Measurements from ENCODE around the gene FKBP5.
"Not testable (repeated sequence)": the region's sequence is repeated elsewhere in the genome, so short reads cannot be mapped to it uniquely, and the experiment has no call there.

Gene FKBP5

GRCh38 chr6:35723587-35723986, 34.9 kb upstream of the FKBP5 start:
- no peak for DNase-seq (ENCODE audit: low read depth)

GRCh38 chr6:35722121-35722761, 33.5 kb upstream of the FKBP5 start:
- DNase-seq (ENCODE audit: low read depth) = no peak

DNA sequence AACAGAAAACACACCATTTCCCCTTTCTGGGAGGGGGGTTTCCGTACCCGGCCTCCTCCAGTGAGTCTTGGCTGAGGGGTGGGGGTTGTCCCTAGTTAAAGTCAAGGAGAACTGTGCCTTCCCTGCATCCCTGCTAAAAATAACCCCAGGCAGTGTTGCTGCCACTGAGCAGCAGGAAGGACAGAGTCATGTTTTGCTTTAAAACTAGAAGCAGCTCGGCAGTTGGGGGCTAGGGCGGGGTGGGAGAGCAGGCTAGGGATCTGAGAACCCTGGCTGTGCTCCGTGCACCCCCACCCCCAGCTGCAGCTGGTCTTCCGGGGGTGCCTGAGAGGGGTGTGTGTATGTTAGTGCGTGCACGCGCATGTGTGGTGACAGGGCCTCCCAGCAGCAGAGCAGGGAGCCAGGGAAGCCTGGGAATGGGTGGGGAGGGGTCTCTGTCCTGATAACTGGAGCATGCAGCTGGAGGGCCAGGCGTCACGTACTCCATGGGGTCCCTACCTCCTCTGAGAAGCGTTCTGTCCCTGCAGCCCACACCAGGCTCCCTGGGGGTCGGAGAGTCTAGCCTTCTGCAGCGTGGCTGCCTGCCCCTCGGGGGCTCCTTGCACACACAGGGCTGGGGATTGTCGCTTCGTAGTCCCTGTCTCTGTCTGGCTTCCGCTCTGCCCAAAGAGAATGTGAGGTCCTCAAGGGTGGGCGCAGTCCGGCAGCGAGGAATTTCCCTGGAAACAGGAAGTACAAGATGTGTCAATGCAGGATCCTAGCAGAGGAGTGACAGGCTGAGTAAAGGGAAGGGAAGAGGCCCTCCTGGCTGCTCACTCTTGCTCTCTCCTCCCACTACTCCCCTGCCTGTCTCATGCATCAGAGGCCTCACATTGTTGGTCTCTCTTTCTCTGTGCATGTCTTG, 31.4 kb upstream of the FKBP5 start:
- no peak for DNase-seq (ENCODE audit: low read depth)

DNA sequence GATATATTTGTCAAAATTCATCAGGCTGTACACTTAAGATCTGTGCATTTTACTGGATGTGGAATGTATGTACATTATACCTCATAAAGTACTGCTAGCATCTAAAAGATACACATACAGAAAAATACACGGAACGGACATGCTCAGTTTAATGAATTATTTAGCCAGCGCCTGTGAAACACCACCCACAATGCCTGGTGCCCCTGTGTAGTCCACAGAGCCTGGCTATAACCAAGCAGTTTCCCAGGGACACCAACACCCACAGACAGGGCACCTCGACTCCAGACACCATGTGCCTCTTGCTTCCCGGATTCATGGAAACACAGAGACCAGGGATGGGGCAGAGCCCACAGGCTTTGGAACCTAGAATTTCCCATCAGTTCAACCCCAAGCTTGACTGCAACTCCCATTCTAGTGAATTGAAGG, 30.7 kb upstream of the FKBP5 start:
- DNase-seq (ENCODE audit: low read depth) = no peak

- no peak for DNase-seq (ENCODE audit: low read depth)
These were observed 30.2 kb upstream of the FKBP5 start for GRCh38 chr6:35718911-35719381.

GRCh38 chr6:35718375-35718736, 29.6 kb upstream of the FKBP5 start:
- no peak for DNase-seq (ENCODE audit: low read depth)

GRCh38 chr6:35717449-35718374, 29.0 kb upstream of the FKBP5 start:
- no peak for DNase-seq (ENCODE audit: low read depth)

DNA sequence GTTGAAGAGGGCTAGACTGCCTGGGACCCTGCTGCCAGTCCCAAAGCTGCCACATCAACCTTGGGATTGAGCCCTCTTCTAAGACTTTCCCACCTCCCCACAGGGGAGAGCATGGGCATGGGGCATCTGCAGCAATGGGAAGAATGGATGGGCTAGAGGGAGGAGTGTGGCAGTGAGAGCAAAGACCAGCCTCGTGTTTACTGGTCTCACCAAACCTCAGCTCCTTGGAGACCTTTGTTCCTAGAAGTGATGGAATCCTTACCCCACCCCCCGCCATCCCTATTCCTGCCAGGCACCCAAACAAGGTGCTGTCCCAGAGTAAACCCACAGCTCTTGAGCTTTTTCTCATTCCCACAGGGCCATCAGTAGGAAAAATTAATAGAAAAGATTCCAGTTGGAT, 28.1 kb upstream of the FKBP5 start:
- no peak for DNase-seq (ENCODE audit: low read depth)

DNA sequence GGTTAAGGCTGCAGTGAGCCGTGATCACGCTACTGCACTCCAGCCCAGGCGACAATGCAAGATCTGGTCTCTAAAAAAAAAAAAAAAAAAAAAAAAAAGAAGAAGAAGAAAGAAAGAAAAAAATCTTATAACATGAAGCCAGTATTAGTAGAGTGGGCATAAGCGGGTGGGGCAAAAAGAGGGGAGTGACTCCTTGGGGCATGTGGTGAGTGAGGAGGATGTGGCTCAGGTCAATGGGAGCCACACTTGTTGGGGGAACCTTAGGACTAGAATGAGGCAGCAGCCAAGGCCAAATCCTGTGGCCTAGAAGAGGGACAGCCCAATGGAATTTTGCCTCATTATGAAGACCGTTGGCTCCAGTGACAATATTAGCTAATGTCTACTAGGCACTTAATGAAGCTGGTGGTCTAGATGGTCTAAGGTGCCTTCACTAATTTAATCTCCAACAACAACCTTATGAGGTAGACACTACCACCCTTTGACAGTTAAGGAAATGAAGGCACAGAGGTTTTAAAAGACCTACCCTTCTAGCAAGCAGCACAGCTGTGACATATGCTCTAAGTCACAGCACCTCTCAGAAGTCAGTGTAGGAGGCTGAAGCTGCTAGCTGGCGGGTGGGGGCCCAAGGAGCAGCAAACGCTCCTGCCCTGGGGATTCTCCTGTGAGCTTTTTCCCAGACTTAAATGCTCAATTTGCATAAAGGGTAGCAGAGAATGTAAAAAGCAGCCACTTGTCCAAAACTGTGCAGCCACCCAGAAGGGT, 24.5 kb upstream of the FKBP5 start:
- no peak for DNase-seq (ENCODE audit: low read depth)

DNA sequence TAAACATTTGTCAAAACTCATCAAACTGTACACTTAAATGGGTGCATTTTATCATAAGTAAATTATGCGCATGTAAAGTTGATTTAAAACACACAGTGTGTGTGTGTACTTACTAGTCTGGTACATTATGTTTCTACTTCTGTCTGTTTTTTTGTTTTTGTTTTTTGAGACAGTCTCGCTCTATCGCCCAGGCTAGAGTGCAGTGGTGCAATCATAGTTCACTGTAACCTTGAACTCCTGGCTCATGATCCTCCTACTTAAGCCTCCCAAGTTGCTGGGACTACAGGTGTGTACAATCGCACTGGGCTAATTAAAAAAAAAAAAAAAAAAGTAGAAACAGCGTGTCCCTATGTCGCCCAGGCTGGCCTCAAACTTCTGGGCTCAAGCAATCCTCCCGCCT, 23.0 kb upstream of the FKBP5 start:
- DNase-seq (ENCODE audit: low read depth) = no peak

DNA sequence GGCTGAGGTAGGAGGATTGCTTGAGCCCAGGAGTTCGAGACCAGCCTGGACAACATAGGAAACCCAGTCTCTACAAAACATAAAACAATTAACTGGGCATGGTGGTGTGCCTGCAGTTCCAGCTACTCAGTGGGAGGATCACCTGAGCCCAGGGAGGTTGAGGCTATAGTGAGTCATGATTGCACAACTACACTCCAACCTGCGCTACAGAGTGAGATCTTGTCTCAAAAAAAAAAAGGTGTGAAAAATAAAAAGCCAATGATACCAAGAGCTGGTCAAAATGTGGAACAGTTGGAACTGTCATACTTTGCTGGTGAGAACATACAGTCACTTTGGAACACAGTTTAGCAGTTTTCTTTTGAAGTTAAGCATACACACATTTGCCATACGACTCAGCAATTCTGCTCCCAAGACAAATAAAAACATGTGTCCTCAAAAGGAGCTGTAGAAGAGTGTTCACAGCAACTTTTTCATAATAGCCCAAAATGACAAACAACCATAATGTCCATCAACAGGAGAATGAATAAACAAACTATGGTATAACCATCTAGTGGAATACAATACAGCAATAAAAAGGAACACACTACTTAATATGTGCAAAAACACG, 21.6 kb upstream of the FKBP5 start:
- DNase-seq (ENCODE audit: low read depth) = no peak

GRCh38 chr6:35708585-35708984, 19.9 kb upstream of the FKBP5 start:
- DNase-seq (ENCODE audit: low read depth) = no peak

GRCh38 chr6:35707714-35708407, 19.1 kb upstream of the FKBP5 start:
- no peak for DNase-seq (ENCODE audit: low read depth)

DNA sequence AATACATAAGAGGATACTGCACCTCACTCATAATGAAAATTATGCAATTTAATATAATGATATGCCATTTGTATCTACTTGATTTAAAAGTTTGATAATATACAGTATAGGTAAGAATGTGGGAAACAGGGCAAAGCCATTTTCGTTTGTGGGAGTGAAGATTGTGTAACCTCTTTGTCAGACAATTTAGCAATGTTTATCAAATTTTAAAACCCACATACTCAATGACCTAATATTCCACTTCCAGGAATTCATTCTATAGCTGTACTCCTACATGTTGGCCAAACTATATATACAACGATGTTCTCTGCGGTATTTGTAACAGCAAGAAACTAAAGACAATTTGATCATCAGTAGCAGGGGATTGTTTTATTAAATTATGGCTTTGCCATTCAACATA, 17.8 kb upstream of the FKBP5 start:
- DNase-seq (ENCODE audit: low read depth) = no peak

- DNase-seq (ENCODE audit: low read depth) = no peak
These were observed 14.8 kb upstream of the FKBP5 start for GRCh38 chr6:35703554-35703953.

DNA sequence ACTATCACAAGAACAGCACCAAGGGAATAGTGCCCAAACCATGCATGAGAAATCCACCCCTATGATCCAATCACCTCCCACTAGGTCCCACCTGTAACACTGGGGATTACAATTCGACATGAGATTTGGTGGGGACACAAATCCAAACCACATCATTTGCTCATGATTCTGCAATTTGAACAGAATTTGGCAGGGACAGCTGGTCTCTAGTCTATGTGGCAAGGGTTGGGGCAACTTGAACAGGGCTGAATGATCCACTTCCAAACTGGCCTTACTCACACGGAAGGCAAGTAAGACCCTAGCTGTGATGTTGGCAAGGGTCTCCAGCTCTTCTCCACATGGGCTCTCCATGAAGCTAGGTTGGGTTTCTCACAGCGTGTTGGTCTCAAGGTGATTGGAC, 10.1 kb upstream of the FKBP5 start:
- no peak for DNase-seq (ENCODE audit: low read depth)

GRCh38 chr6:35698430-35698829, 9.7 kb upstream of the FKBP5 start:
- DNase-seq (ENCODE audit: low read depth) = not testable (repeated sequence)

- DNase-seq (ENCODE audit: low read depth) = no peak
These were observed 5.7 kb upstream of the FKBP5 start for GRCh38 chr6:35694462-35694861.

DNA sequence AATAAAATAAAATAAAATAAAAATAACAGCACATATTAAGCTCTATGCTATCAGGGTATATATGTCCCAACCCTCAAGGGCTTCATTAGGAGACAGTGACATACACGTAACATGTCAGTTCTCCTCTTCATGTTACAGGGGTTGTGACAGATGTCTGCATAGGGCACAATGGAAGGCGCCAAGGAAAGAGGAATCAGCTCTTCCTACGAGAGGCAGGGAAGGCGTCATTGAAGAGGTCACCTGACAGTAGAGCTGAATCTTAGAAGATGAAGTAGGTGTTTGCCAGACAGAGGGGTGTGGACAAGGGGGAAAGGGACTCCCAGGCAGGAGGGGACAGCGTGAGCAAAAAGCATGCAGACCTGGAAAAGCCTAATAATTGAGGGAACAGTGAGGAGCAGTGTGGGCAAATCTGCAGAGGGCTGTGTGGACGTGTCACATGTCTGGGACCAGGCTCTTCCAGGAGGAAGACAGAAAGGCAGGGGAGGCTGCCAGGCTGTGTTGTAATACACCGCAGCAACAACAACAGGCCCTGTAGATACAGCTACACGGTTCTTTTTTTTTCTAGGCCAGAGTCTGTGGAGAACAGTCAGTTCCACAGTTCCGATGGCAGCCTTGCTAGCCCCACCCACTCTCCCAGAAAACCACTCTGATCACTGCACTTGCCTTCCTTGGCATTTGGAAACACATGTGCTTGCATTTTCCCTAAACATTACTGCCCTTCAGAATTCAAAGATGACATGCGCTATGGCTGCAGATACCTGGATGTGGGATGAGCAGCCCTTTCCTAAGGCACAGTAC, 2.5 kb upstream of the FKBP5 start:
- DNase-seq (ENCODE audit: low read depth) = peak; percentile 49

DNA sequence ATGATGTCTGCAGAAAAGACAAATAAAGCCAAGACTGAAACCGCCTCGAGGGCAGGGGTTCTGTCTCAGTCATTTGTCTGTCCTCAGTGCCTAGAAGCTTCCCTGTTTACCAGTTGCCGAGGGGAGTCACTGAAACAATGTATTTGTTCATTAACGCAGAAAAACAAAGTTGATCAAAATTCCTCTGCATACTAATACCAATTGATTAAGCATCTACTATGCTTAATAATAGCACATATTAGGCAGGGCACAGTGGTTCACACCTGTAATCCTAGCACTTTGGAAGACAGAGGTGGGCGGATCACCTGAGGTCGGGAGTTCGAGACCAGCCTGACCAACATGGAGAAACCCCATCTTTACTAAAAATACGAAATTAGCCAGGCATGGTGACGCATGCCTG, 1.8 kb upstream of the FKBP5 start:
- DNase-seq (ENCODE audit: low read depth) = no peak

Measured in stromal cell of bone marrow (primary cell).